K562 (cell line): ENCODE data around the gene SHBG. TPM values are rescaled to one million over a fixed set of nuclear protein-coding genes. Genes with fewer than 3 reads are reported as not detected.

ENCODE experiments used
- ASH1L ChIP-seq: fragments of 450-650 bp; IDR thresholded peaks from 2 replicates; pipeline ENCODE4 v1.6.1; 2018; ENCODE audit warnings: borderline replicate concordance, mild to moderate bottlenecking, low read depth; ENCODE audit not compliant: partially characterized antibody
- CXXC5 ChIP-seq: fragments of 250-450 bp; sonication (Bioruptor Pico); IDR thresholded peaks from 2 replicates; pipeline ENCODE4 v1.8.0; 2022; ENCODE audit warnings: inconsistent platforms, mild to moderate bottlenecking, moderate library complexity
- DDX20 ChIP-seq: fragments of 450-650 bp; IDR thresholded peaks from 2 replicates; pipeline ENCODE4 v1.6.1; 2016; ENCODE audit warnings: missing genetic modification characterization, low read depth, mild to moderate bottlenecking, missing compliant biosample characterization, moderate library complexity
- HDAC1 ChIP-seq, 2 experiments: fragments of 450-650 bp; IDR thresholded peaks; 2 replicates each; pipeline ENCODE4 v1.6.1; 2016 to 2017; ENCODE audit warnings: inconsistent platforms in 1 of 2, mild to moderate bottlenecking in 1 of 2, moderate library complexity in 1 of 2
- KAT7 ChIP-seq: sonication (generic); formaldehyde crosslinking; IDR thresholded peaks from 2 replicates; pipeline ENCODE4 v1.8.0; 2022; ENCODE audit warnings: missing genetic modification reagents, mild to moderate bottlenecking, borderline replicate concordance
- MEF2A ChIP-seq: IDR thresholded peaks from 2 replicates; pipeline ENCODE4 v1.6.1; 2011; ENCODE audit warnings: low read depth, mild to moderate bottlenecking, low read length, moderate library complexity; ENCODE audit not compliant: control insufficient read depth
- SMARCA4 ChIP-seq: fragments of 450-650 bp; IDR thresholded peaks from 2 replicates; pipeline ENCODE4 v1.6.1; 2016
- TGIF2 ChIP-seq: sonication (generic); formaldehyde crosslinking; IDR thresholded peaks from 2 replicates; pipeline ENCODE4 v1.8.1; 2022; ENCODE audit warnings: mild to moderate bottlenecking, missing genetic modification reagents, moderate library complexity
- YBX1 ChIP-seq: fragments of 450-650 bp; IDR thresholded peaks from 2 replicates; pipeline ENCODE4 v1.7.1; 2016; ENCODE audit warnings: mild to moderate bottlenecking
- ZNF124 ChIP-seq: sonication (generic); formaldehyde crosslinking; IDR thresholded peaks from 2 replicates; pipeline ENCODE4 v1.8.1; 2022; ENCODE audit warnings: missing genetic modification reagents
- ZNF445 ChIP-seq: fragments of 250-450 bp; sonication (Bioruptor Pico); IDR thresholded peaks from 2 replicates; pipeline ENCODE4 v1.4.0; 2020; ENCODE audit warnings: low read depth, mild to moderate bottlenecking, moderate library complexity
- polyA plus RNA-seq, 8 experiments: library from polyadenylated mRNA; depleted of rRNA in 4 of 8; stranded (reverse) in 5 of 8; unstranded in 3 of 8; fragments of >200 nt; fragmentation: Nextera tagmentation in 2 of 8; fragmentation: Illumina TruSeq in 1 of 8; extraction: Ambion mirVana in 2 of 8; extraction: Trizol in 1 of 8; gene quantifications; 2 replicates each; pipeline versions ENCODE4 v1.2.1 to v1.2.3, GENCODE V29; 2011 to 2014; ENCODE audit warnings: inconsistent platforms in 1 of 8, missing spikeins in 1 of 8
- total RNA-seq, 7 experiments: library from RNA; depleted of rRNA in 6 of 7; stranded (reverse); fragments of >200 nt in 6 of 7; fragmentation: Illumina TruSeq in 2 of 7; extraction: Trizol in 2 of 7; gene quantifications; 2 replicates each; pipeline versions ENCODE4 v1.2.1 to v1.2.3, GENCODE V29; 2011 to 2021; ENCODE audit warnings: low replicate concordance in 1 of 7
- TF ChIP-seq, protein P1 (sequence below), 2 experiments: fragments of 450-650 bp in 1 of 2; IDR thresholded peaks; 2 replicates each; pipeline ENCODE4 v1.6.1; 2011 to 2017; ENCODE audit warnings: low read depth in 2 of 2, antibody characterized with exemption in 1 of 2, borderline replicate concordance in 1 of 2, low read length in 1 of 2, mild to moderate bottlenecking in 1 of 2, mixed read lengths in 1 of 2; ENCODE audit not compliant: control insufficient read depth in 1 of 2
- TF ChIP-seq, protein P2 (sequence below), 2 experiments: fragments of 450-650 bp; IDR thresholded peaks; 2 replicates each; pipeline ENCODE4 v1.6.1; 2018; ENCODE audit warnings: mild to moderate bottlenecking in 2 of 2, low read depth in 1 of 2; ENCODE audit not compliant: partially characterized antibody in 2 of 2
- TF ChIP-seq, protein P3 (sequence below): sonication (generic); formaldehyde crosslinking; IDR thresholded peaks from 2 replicates; pipeline ENCODE4 v1.8.0; 2022; ENCODE audit warnings: missing genetic modification reagents, mild to moderate bottlenecking, borderline replicate concordance
- TF ChIP-seq, protein P4 (sequence below): fragments of 450-650 bp; conservative IDR thresholded peaks from 2 replicates; pipeline ENCODE4 v1.6.1; 2016; ENCODE audit warnings: missing genetic modification characterization, low read depth, mild to moderate bottlenecking, control low read depth, missing compliant biosample characterization

Gene SHBG
- total and polyA plus RNA-seq, 9 of the 15 experiments (the other 6 are each of a cell fraction or from before 2014, with no cell fraction given), result not detected

DNA sequence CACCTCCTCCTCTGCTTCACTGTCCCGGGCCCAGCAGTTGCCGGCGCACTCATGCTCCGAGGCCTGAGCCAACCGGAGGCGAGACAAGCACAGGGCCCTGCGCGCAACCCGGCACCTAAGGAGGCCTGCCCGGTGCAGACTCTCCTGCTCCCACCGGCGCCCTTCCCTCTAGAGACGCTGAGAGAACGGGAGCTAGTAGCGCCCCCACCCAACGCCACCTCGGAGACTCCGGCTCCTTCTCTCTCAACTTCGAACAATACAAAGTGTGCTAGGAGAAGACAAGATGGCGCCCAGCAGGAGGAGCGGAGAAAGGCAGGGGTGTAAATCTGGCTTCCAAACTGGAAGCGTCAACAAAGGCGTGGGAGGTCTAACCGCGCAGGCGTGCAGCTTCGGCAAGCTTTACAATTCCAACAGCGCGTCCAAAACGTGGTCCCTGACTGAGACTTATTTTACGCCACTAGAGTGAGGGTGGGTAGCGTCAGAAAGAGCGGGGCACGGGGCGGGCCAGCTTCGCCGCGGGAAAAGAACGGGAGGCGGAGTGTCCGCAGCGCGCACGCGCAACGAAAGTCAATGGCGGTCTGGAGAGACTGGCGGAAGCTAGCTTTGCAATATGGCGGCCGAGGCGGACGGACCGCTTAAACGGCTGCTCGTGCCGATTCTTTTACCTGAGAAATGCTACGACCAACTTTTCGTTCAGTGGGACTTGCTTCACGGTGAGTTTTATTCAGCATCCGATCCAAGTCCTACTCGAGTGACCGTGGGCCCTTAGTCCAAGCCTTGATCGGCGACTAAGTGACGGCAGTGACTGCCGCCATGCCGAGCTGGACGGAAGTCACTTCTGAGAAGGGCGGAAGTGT lies 46.5 kb upstream of the SHBG start, which contains the start of gene MPDU1 (continued):
- TF ChIP-seq, protein P1, sequence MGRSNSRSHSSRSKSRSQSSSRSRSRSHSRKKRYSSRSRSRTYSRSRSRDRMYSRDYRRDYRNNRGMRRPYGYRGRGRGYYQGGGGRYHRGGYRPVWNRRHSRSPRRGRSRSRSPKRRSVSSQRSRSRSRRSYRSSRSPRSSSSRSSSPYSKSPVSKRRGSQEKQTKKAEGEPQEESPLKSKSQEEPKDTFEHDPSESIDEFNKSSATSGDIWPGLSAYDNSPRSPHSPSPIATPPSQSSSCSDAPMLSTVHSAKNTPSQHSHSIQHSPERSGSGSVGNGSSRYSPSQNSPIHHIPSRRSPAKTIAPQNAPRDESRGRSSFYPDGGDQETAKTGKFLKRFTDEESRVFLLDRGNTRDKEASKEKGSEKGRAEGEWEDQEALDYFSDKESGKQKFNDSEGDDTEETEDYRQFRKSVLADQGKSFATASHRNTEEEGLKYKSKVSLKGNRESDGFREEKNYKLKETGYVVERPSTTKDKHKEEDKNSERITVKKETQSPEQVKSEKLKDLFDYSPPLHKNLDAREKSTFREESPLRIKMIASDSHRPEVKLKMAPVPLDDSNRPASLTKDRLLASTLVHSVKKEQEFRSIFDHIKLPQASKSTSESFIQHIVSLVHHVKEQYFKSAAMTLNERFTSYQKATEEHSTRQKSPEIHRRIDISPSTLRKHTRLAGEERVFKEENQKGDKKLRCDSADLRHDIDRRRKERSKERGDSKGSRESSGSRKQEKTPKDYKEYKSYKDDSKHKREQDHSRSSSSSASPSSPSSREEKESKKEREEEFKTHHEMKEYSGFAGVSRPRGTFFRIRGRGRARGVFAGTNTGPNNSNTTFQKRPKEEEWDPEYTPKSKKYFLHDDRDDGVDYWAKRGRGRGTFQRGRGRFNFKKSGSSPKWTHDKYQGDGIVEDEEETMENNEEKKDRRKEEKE (IDR thresholded peaks at IDR 0.05; ENCODE audit: borderline replicate concordance in 1 of 2, control insufficient read depth in 1 of 2, low read depth in 2 of 2, low read length in 1 of 2), result no peak
- TF ChIP-seq, protein P2, sequence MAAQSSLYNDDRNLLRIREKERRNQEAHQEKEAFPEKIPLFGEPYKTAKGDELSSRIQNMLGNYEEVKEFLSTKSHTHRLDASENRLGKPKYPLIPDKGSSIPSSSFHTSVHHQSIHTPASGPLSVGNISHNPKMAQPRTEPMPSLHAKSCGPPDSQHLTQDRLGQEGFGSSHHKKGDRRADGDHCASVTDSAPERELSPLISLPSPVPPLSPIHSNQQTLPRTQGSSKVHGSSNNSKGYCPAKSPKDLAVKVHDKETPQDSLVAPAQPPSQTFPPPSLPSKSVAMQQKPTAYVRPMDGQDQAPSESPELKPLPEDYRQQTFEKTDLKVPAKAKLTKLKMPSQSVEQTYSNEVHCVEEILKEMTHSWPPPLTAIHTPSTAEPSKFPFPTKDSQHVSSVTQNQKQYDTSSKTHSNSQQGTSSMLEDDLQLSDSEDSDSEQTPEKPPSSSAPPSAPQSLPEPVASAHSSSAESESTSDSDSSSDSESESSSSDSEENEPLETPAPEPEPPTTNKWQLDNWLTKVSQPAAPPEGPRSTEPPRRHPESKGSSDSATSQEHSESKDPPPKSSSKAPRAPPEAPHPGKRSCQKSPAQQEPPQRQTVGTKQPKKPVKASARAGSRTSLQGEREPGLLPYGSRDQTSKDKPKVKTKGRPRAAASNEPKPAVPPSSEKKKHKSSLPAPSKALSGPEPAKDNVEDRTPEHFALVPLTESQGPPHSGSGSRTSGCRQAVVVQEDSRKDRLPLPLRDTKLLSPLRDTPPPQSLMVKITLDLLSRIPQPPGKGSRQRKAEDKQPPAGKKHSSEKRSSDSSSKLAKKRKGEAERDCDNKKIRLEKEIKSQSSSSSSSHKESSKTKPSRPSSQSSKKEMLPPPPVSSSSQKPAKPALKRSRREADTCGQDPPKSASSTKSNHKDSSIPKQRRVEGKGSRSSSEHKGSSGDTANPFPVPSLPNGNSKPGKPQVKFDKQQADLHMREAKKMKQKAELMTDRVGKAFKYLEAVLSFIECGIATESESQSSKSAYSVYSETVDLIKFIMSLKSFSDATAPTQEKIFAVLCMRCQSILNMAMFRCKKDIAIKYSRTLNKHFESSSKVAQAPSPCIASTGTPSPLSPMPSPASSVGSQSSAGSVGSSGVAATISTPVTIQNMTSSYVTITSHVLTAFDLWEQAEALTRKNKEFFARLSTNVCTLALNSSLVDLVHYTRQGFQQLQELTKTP (IDR thresholded peaks at IDR 0.05; ENCODE audit: low read depth in 1 of 2, partially characterized antibody in 2 of 2), result peak in 1 of 2 experiments; percentile 98
- TF ChIP-seq ASH1L (peak; percentile 62), HDAC1 (IDR thresholded peaks at IDR 0.05) (peak in 1 of 2 experiments; percentile 54; a peak in 2 of 4 replicates), CXXC5 (CRISPR knock-in tag) (peak; percentile 75), DDX20 (no peak), KAT7 (CRISPR knock-in tag) (no peak; the same call in 1 of the 2 replicates), MEF2A (no peak), SMARCA4 (no peak), ZNF124 (no peak), TGIF2 (no peak), ZNF445 (no peak), YBX1 (no peak)
- TF ChIP-seq, protein P3, sequence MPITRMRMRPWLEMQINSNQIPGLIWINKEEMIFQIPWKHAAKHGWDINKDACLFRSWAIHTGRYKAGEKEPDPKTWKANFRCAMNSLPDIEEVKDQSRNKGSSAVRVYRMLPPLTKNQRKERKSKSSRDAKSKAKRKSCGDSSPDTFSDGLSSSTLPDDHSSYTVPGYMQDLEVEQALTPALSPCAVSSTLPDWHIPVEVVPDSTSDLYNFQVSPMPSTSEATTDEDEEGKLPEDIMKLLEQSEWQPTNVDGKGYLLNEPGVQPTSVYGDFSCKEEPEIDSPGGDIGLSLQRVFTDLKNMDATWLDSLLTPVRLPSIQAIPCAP (CRISPR knock-in tag), result no peak
- TF ChIP-seq, protein P4, sequence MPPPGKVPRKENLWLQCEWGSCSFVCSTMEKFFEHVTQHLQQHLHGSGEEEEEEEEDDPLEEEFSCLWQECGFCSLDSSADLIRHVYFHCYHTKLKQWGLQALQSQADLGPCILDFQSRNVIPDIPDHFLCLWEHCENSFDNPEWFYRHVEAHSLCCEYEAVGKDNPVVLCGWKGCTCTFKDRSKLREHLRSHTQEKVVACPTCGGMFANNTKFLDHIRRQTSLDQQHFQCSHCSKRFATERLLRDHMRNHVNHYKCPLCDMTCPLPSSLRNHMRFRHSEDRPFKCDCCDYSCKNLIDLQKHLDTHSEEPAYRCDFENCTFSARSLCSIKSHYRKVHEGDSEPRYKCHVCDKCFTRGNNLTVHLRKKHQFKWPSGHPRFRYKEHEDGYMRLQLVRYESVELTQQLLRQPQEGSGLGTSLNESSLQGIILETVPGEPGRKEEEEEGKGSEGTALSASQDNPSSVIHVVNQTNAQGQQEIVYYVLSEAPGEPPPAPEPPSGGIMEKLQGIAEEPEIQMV (tag), result no peak
